ENCODE data around the gene ABCA10.

ABCA10 gene

GRCh38 chr17:69164206-69164605, 64.4 kb downstream of the ABCA10 start:
- DNase-seq (ENCODE audit: low read depth in 1 of 2, low spot score in 1 of 2), result no peak

- no peak for DNase-seq (ENCODE audit: low read depth in 1 of 2, low spot score in 1 of 2)
Observed at GRCh38 chr17:69159418-69159817, 69.2 kb downstream of the ABCA10 start.

GRCh38 chr17:69154267-69154666, 74.4 kb downstream of the ABCA10 start:
- DNase-seq (ENCODE audit: low read depth in 1 of 2, low spot score in 1 of 2), result no peak

GRCh38 chr17:69150333-69150732, 78.3 kb downstream of the ABCA10 start:
- DNase-seq (ENCODE audit: low read depth in 1 of 2, low spot score in 1 of 2), result no peak

GRCh38 chr17:69147460-69147859, 81.2 kb downstream of the ABCA10 start:
- no peak for DNase-seq (ENCODE audit: low read depth in 1 of 2, low spot score in 1 of 2)

- DNase-seq (ENCODE audit: low read depth in 1 of 2, low spot score in 1 of 2), result no peak
Observed at GRCh38 chr17:69144331-69145255, 84.0 kb downstream of the ABCA10 start.

- no peak for DNase-seq (ENCODE audit: low read depth in 1 of 2, low spot score in 1 of 2)
Observed at GRCh38 chr17:69143683-69144231, 84.9 kb downstream of the ABCA10 start.

GRCh38 chr17:69143151-69143550, 85.5 kb downstream of the ABCA10 start:
- no peak for DNase-seq (ENCODE audit: low read depth in 1 of 2, low spot score in 1 of 2)

- no peak for DNase-seq (ENCODE audit: low read depth in 1 of 2, low spot score in 1 of 2)
Observed at GRCh38 chr17:69142175-69142802, 86.3 kb downstream of the ABCA10 start.

GRCh38 chr17:69141431-69142174, 87.0 kb downstream of the ABCA10 start, which contains the start of gene ABCA6:
TSS of gene ABCA6 (minus strand) at chr17:69141895. CDS start at chr17:69140703, 1,192 bp downstream.
- no peak for DNase-seq (ENCODE audit: low read depth in 1 of 2, low spot score in 1 of 2)

- DNase-seq (ENCODE audit: low read depth in 1 of 2, low spot score in 1 of 2), result no peak
Observed at GRCh38 chr17:69134112-69134511, 94.5 kb downstream of the ABCA10 start.

- DNase-seq (ENCODE audit: low read depth in 1 of 2, low spot score in 1 of 2), result no peak
Observed at GRCh38 chr17:69130627-69131296, 97.9 kb downstream of the ABCA10 start.

- no peak for DNase-seq (ENCODE audit: low read depth in 1 of 2, low spot score in 1 of 2)
Observed at GRCh38 chr17:69123626-69124025, 105.0 kb downstream of the ABCA10 start.

- no peak for DNase-seq (ENCODE audit: low read depth in 1 of 2, low spot score in 1 of 2)
Observed at GRCh38 chr17:69122065-69122464, 106.6 kb downstream of the ABCA10 start.

- no peak for DNase-seq (ENCODE audit: low read depth in 1 of 2, low spot score in 1 of 2)
Observed at GRCh38 chr17:69117855-69118784, 110.5 kb downstream of the ABCA10 start.

GRCh38 chr17:69111794-69112193, 116.8 kb downstream of the ABCA10 start:
- no peak for DNase-seq (ENCODE audit: low read depth in 1 of 2, low spot score in 1 of 2)

- no peak for DNase-seq (ENCODE audit: low read depth in 1 of 2, low spot score in 1 of 2)
Observed at GRCh38 chr17:69105907-69106730, 122.5 kb downstream of the ABCA10 start.

GRCh38 chr17:69103557-69104233, 124.9 kb downstream of the ABCA10 start:
- no peak for DNase-seq (ENCODE audit: low read depth in 1 of 2, low spot score in 1 of 2)
